RKO (cell line): ENCODE measurements around the gene NRAS.
"Not testable (repeated sequence)": the region's sequence is repeated elsewhere in the genome, so short reads cannot be mapped to it uniquely, and the experiment has no call there.

Experiments used
- DNase-seq: peaks from one replicate; pipeline ENCODE4 v3.0.0-alpha.2; 2016; ENCODE audit warnings: low spot score

The NRAS gene

DNA sequence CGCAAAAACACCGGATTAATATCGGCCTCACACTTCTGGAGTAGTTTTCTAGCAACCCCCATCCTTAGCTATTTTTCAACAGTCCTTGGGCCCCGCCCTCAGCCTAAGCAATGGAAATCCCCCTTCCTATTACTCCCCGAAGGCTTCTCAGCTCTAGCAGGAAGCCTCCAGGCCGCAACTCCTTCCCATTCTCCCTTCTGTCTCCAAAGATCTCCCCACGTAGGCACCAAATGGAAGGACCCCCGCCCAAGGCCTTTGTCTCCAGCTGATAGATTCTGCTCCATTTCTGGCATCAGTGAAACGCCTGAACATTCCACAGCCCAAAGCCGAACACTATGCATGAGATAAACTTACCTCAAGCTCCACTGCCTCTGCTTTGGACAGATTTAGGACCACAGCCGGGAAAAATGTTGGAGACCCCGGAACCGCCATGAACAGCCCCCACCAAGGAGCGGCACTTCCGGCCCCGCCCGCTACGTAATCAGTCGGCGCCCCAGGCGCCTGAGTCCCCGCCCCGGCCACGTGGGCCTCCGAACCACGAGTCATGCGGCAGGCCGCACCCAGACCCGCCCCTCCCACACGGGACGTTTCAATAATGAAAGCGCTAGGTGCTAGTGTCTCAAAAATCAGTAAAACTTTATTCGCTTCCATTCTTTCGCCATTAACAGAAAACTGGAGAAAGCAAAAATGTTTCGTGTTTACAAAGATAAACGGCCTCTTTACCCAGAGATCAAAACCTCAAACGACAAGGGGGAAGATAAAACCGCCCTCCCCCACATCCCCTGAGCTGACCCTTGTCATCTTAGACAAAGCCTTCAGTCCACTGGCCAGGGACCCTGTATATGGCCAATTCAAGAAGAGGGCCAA, at the start of gene NRAS:
Gene NRAS (minus strand): TSS at position 468 of the 867 bp plus-strand sequence. CDS start 611 bp downstream, outside the sequence.
- peak; percentile 89 for DNase-seq

GRCh38 chr1:114764689-114765088, 48.1 kb upstream of the NRAS start:
- DNase-seq, result no peak

DNA sequence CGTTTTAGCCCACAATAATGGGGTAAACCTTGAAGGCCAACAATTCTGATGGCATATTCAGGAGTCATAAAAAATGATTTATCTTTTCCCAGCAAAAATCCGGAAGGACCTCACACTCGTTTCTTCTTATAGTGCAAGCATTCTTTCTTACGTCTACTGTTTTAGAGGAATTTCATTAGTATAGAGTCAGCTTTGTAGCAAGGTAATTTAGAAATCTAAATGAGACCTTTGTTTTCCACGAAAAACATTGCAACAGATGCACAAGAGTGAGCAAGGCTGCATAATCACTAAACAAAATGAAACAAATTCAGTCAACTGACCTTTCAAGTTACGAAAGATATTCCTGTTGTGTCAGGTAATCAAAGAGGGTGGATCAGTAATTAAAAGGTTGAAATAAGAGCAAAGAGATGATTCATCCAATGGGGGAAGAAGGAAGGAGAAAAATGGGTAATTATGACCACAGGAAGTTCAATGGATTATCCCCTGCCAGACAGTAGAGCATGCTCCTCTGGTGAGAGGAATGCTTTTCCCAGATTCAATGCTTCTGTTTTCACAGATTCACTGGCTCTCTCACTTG, 41.8 kb upstream of the NRAS start:
- peak; percentile 26 for DNase-seq

- DNase-seq, result peak; percentile 99
Measured at GRCh38 chr1:114757455-114758255, 41.1 kb upstream of the NRAS start, which contains the start of gene CSDE1. TSS of gene CSDE1 (minus strand) at chr1:114757984. CDS start at chr1:114739890, 18,094 bp downstream.

DNA sequence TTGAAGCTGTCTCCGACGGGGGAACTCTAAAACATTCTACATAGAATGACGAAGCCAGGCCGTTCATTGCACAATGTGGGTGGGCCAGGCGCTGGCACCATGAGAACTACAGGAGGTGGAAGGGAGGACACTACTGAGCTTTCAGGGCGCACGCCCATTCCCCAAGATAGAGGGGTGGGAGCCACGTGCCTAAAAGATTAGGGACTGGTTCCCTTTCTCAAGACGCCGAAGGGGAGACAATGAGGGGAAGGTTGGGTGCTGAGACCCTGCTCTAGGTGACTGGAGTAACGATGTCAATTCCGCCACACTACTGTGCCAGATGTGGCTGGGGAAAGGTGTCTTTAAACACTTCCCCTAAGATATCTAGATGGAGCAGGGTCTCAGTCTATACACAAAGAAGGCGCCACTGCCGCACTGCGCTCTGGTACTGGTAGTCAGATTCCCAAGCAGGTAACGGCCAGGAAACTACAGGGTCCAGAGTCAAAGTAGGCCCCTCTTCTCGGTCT, 40.4 kb upstream of the NRAS start:
- DNase-seq, result peak; percentile 62

DNA sequence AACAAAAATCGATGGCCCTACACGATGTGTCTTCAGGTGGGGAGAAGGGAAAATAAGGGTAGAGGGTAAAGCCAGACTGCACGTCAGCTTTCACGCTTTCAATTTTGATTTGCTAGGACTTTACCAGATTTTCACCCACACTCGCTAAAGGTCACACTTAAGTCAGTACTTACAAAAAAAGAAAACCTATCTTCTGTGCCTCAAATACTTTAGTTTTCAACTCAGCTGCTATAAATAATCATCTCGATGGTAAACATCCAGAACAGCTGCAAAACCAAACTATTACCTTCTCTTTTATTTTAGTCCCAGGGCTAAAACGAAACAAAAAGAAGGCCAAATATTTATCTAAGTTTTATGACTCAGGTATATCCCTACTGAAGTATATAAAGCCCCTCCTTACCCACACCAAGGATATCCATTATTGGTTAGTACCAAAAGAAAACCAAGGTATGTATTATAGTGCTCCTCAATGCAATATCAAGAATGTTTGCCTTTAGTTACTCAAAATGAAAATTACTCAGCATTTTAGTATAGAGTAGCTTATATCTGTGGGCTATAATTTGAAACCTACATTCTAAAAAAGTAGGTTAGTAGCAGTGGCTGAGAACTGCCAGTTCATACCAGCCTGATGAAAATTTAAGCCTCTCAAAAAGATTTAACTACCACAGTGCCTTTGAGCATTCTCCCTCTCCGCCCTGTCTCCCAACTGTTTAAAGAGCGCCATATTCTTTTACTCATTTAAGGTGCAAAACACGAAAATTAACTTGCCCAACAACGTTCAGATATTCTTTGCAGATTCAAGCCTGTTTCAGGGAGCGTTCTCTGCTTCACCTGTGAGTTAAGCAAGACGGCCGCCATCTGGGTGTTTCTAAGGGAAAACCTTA, 39.7 kb upstream of the NRAS start:
- no peak for DNase-seq

- peak; percentile 18 for DNase-seq
Measured at GRCh38 chr1:114755006-114755931, 38.7 kb upstream of the NRAS start.

DNA sequence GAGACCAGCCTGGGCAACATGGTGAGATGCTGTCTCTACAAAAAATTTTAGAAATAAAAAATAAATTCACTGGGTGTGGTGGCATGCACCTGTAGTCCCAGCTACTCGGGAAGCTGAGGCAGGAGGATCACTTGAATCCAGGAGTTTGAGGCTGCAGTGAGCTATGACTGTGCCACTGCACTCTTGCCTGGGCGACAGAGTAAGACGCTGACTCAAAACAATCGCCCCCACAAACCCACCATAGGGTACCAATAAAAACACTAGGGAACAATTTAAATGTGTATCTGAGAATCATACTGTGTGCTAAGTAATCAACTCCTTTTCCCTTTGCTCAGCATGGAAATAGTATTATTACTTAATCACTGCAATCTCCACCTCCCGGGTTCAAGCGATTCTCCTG, 37.1 kb upstream of the NRAS start:
- DNase-seq, result not testable (repeated sequence)

DNA sequence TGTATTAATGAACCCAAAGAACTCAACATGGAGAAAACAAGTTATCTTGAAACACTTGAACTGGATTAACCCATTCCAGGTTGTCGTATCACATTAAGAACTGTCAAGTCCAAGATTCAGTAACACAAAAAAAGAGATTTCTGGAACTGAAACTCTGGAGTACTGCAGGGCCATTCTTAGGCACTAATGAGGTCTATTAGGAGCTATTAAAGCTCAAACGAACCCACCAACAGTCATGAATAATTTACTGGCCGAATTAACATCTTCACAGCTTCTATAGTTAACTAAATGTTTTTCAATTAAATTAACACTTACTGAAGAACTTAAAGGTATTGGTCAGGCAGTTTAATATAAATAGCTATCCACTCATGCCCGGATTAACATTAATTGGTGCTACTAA, 36.6 kb upstream of the NRAS start:
- no peak for DNase-seq

- no peak for DNase-seq
Measured at GRCh38 chr1:114750780-114751179, 34.2 kb upstream of the NRAS start.

DNA sequence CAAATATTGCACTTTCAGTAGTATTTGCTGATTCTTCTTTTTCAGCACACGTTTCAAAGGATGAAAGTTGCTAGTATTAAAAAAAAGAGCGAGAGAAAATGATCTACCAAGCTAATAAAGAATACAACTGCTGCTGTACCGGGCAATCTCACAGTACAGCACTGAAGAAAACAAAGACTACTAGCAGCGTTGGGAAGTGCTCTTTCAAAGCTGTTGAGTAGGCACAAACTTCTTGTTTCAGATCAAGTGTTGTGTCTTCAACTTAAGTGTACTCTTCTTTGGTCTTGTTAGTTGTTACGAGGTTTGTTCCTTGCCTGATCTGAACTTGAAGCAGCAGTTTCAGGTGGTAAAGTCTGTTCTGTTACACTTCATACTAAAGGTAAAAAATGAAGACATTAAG, 33.3 kb upstream of the NRAS start:
- DNase-seq, result no peak

DNA sequence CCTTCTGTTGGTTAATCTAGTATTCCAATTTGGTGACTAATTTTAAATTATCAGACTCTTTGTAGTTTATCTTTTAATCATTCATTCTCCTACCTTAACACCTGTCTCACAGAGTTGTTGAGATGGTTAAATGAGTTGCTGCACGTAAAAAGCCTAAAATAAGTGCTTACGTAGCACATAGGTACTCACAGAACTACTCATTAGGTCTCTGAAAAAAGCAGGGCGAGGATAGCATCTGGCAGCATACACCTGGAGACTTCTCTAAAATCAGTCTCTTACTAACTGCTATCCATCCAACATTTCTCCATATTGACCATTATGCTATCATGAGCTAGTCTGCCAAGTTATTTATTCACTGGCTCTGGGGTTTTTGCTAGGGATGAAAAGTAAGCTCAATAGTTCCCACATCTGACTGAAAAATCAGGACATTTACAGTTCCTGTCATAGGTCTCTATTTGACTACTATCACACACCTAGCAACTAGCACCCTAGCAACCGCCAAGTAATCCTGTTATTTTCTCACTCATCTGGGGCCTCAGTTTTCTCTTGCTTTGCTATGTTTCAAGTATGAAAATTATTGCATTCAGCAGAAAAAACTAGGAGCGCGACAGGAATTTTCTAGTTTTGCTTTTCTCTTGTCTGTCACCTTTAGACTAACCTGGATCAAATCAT, 30.0 kb upstream of the NRAS start:
- DNase-seq, result no peak

DNA sequence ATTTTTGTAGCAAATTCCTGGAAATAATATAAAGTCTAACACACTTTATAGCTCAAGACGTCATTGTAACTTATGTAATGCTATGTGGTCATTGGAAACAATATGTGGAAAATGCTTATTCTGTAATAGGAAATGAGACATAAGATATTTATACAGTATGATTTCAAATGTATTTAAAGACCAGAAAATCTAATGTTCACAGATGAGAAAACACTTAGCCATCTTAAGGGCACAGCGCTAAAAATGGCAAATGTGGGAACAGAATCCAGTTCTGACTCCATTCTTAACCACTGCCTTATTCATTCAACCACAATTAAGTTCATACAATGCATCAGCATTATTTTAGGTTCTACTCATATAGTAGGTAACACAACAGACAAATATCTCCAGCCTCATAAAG, 28.7 kb upstream of the NRAS start:
- peak; percentile 9 for DNase-seq

GRCh38 chr1:114741963-114742746, 25.6 kb upstream of the NRAS start:
- no peak for DNase-seq

- DNase-seq, result no peak
Measured at GRCh38 chr1:114740331-114740730, 23.8 kb upstream of the NRAS start.

DNA sequence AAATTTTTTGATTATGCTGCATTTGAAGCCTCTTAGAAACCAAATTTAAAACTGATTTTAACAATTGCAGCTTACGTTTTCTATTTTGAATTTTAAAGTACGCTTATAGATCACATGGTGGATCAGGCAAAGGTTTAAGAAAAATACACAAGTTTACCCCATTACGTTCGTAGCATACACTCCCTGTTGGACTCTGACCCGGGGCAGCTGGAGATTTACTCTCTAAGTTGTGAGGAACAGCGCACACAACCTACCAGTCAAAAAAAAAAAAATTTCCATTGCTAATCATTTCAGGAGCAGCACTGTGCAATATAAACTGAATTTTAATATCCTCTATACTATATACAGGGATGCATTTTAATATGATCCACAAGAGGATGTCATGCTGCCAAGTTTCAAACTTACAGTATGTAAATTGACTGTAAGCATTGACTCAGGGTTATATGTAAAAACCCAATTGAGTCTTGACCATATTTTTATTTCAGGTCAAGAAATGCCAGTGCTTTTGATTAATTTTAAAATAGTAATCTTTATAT, 20.8 kb upstream of the NRAS start:
- DNase-seq, result no peak

- DNase-seq, result no peak
Measured at GRCh38 chr1:114735479-114735878, 18.9 kb upstream of the NRAS start.

DNA sequence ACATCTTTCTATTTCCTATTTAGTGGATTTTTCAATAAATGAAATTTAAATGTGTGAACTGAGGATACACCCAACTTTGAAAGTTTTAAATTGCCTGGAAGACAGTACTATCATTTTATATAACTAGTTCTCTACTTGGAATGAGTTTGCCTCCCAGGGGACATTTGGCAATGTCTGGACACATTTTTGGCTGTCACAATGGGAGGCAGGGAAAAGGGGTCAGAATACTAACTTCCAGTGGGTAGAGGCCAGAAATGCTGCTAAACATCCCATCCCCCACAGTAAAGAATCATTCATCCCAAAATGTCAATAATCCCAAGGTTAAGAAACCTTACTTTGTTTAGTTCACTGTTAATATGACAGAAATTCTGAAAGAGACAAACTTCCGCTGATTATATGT, 13.2 kb upstream of the NRAS start:
- DNase-seq, result no peak

GRCh38 chr1:114728553-114728952, 12.0 kb upstream of the NRAS start:
- no peak for DNase-seq
